MM.1S (cell line): Measurements from ENCODE around the gene ARHGEF38.
"Not testable (repeated sequence)": the region's sequence is repeated elsewhere in the genome, so short reads cannot be mapped to it uniquely, and the experiment has no call there.

Source experiments
- DNase-seq: peaks from one replicate; pipeline ENCODE4 v3.0.0-alpha.2; 2015
- H2AFZ ChIP-seq: fragments of 300-600 bp; sonication (generic); 2 replicates; pipeline ENCODE4 v1.6.0; 2016; ENCODE audit warnings: antibody characterized with exemption, low read length
- H3F3A ChIP-seq: fragments of 300-600 bp; sonication (generic); 2 replicates; pipeline ENCODE4 v1.6.1; 2016; ENCODE audit warnings: mild to moderate bottlenecking, antibody characterized with exemption, low read length, moderate library complexity, mixed read lengths; ENCODE audit not compliant: insufficient read depth
- H3K27ac ChIP-seq: fragments of 300-600 bp; sonication (generic); 2 replicates; pipeline ENCODE4 v1.5.1; 2016; ENCODE audit warnings: mild to moderate bottlenecking, low read length
- H3K27me3 ChIP-seq: fragments of 300-600 bp; sonication (generic); replicated peaks from 2 replicates; pipeline ENCODE4 v1.6.0; 2016; ENCODE audit warnings: low read length; ENCODE audit not compliant: insufficient read depth
- H3K36me3 ChIP-seq: fragments of 300-600 bp; sonication (generic); replicated peaks from 2 replicates; pipeline ENCODE4 v1.6.1; 2016; ENCODE audit warnings: mild to moderate bottlenecking, low read length, mixed read lengths; ENCODE audit not compliant: insufficient read depth
- H3K4me1 ChIP-seq: fragments of 300-600 bp; sonication (generic); 2 replicates; pipeline ENCODE4 v1.6.1; 2016; ENCODE audit warnings: low read length, mixed read lengths
- H3K4me2 ChIP-seq: fragments of 300-600 bp; sonication (generic); 2 replicates; pipeline ENCODE4 v1.6.0; 2016; ENCODE audit warnings: low read depth, low read length
- H3K4me3 ChIP-seq: fragments of 300-600 bp; sonication (generic); 2 replicates; pipeline ENCODE4 v1.5.1; 2016; ENCODE audit warnings: low read length, mixed read lengths
- H3K79me2 ChIP-seq: fragments of 300-600 bp; sonication (generic); 2 replicates; pipeline ENCODE4 v1.6.1; 2016; ENCODE audit warnings: mixed run types, low read length, mixed read lengths
- H3K9ac ChIP-seq: fragments of 300-600 bp; sonication (generic); 2 replicates; pipeline ENCODE4 v1.6.1; 2016; ENCODE audit warnings: low read length, mixed read lengths
- H3K9me2 ChIP-seq: fragments of 300-600 bp; sonication (generic); replicated peaks from 2 replicates; pipeline ENCODE4 v1.6.1; 2016; ENCODE audit warnings: mild to moderate bottlenecking, low read length, mixed read lengths; ENCODE audit not compliant: insufficient read depth
- H3K9me3 ChIP-seq: fragments of 300-600 bp; sonication (generic); replicated peaks from 2 replicates; pipeline ENCODE4 v1.6.1; 2016; ENCODE audit warnings: mild to moderate bottlenecking, low read length, mixed read lengths; ENCODE audit not compliant: insufficient read depth
- H4K20me1 ChIP-seq: fragments of 300-600 bp; sonication (generic); 2 replicates; pipeline ENCODE4 v1.6.1; 2016; ENCODE audit warnings: mild to moderate bottlenecking, low read length, moderate library complexity, mixed read lengths; ENCODE audit not compliant: insufficient read depth
- EZH2 ChIP-seq: fragments of 300-600 bp; sonication (generic); optimal IDR thresholded peaks from 2 replicates; pipeline ENCODE3; 2017; ENCODE audit warnings: low read depth, mild to moderate bottlenecking, antibody characterized with exemption, low read length, mixed read lengths
- EZH2phosphoT487 ChIP-seq: fragments of 300-600 bp; sonication (generic); IDR thresholded peaks from 2 replicates; pipeline ENCODE4 v1.6.1; 2018; ENCODE audit warnings: antibody characterized with exemption, low read length
- TF ChIP-seq, protein P1 (sequence below): fragments of 300-600 bp; sonication (generic); IDR thresholded peaks from 2 replicates; pipeline ENCODE4 v1.5.1; 2016; ENCODE audit warnings: antibody characterized with exemption, low read length, mixed read lengths

Gene ARHGEF38

DNA sequence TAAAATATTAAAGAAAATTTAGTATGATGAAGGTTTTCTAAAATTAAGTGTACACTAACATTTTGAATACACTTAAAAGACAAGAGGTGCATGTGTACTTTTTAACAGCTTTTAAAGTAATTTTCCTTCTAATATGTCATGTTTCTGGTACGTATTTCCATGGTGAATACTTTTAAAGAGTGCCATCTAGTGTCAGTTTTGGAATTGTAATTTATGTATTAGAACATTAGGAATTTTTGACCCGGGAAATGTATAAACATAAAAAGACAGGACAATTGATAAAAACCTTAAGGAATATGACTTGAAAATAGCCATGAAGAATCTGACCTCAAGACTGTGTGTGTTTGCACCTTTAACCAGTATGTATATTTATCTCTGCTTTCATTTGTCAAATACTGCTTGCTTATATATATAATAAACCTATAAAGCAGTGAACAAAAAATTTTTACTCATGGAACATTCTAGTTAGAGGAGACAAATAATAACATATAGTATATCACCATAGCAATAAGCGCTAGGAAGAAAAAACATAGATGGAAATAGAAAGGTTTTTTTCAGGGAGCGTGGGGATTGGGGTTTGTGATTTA, 163.4 kb downstream of the ARHGEF38 start:
- TF ChIP-seq EZH2phosphoT487 (no peak), EZH2 (no peak)
- TF ChIP-seq, protein P1, sequence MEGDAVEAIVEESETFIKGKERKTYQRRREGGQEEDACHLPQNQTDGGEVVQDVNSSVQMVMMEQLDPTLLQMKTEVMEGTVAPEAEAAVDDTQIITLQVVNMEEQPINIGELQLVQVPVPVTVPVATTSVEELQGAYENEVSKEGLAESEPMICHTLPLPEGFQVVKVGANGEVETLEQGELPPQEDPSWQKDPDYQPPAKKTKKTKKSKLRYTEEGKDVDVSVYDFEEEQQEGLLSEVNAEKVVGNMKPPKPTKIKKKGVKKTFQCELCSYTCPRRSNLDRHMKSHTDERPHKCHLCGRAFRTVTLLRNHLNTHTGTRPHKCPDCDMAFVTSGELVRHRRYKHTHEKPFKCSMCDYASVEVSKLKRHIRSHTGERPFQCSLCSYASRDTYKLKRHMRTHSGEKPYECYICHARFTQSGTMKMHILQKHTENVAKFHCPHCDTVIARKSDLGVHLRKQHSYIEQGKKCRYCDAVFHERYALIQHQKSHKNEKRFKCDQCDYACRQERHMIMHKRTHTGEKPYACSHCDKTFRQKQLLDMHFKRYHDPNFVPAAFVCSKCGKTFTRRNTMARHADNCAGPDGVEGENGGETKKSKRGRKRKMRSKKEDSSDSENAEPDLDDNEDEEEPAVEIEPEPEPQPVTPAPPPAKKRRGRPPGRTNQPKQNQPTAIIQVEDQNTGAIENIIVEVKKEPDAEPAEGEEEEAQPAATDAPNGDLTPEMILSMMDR, result peak; percentile 59
- H3K4me2 ChIP-seq, result no peak overlapping the region
- peaks cover 19% of the 10 kb centered on the region for H3K79me2 ChIP-seq
- H3K27ac ChIP-seq, result no peak overlapping the region
- H3K9me3 ChIP-seq, result no peaks in the 10 kb centered on the region
- no peaks in the 10 kb centered on the region for H3K9me2 ChIP-seq
- H3K36me3 ChIP-seq, result no peaks in the 10 kb centered on the region
- no peak overlapping the region for H2AFZ ChIP-seq
- H3K9ac ChIP-seq, result no peak overlapping the region
- no peak overlapping the region for H3K4me3 ChIP-seq
- peaks cover 14% of the 10 kb centered on the region for H3F3A ChIP-seq
- H4K20me1 ChIP-seq, result no peaks in the 10 kb centered on the region
- 0 out of 2 replicates have a peak, but pooled peaks cover 3% of the 10 kb centered on the region for H3K4me1 ChIP-seq
- H3K27me3 ChIP-seq, result no peaks in the 10 kb centered on the region
- peak; percentile 41 for DNase-seq

GRCh38 chr4:105719204-105719603, 166.8 kb downstream of the ARHGEF38 start:
- DNase-seq, result no peak
- TF ChIP-seq EZH2phosphoT487, result no peak
- H4K20me1 ChIP-seq, result no peaks in the 10 kb centered on the region
- no peaks in the 10 kb centered on the region for H3K9me3 ChIP-seq
- H3K9ac ChIP-seq, result no peak overlapping the region
- H3K9me2 ChIP-seq, result no peaks in the 10 kb centered on the region
- H2AFZ ChIP-seq, result no peak overlapping the region
- H3F3A ChIP-seq, result peaks cover 1% of the 10 kb centered on the region
- H3K79me2 ChIP-seq, result no peaks in the 10 kb centered on the region
- H3K4me3 ChIP-seq, result no peak overlapping the region
- no peaks in the 10 kb centered on the region for H3K36me3 ChIP-seq
- 0 out of 2 replicates have a peak, but pooled peaks cover 3% of the 10 kb centered on the region for H3K4me1 ChIP-seq
- no peak overlapping the region for H3K27ac ChIP-seq
- H3K4me2 ChIP-seq, result no peak overlapping the region
- no peaks in the 10 kb centered on the region for H3K27me3 ChIP-seq

- no peak for DNase-seq
- Histone ChIP-seq H3K9ac (no peak overlapping the region), H4K20me1 (no peaks in the 10 kb centered on the region), H3K36me3 (no peaks in the 10 kb centered on the region), H3K4me2 (no peak overlapping the region), H3K9me3 (no peaks in the 10 kb centered on the region), H3K79me2 (no peaks in the 10 kb centered on the region), H2AFZ (no peak overlapping the region), H3F3A (no peaks in the 10 kb centered on the region), H3K27me3 (no peaks in the 10 kb centered on the region), H3K9me2 (no peaks in the 10 kb centered on the region), H3K4me3 (no peak overlapping the region), H3K4me1 (no peaks in the 10 kb centered on the region), H3K27ac (no peak overlapping the region)
- TF ChIP-seq, protein P1, result no peak
- TF ChIP-seq EZH2phosphoT487, result no peak
Observed at GRCh38 chr4:105725623-105726022, 173.2 kb downstream of the ARHGEF38 start.

GRCh38 chr4:105729895-105730294, 177.5 kb downstream of the ARHGEF38 start:
- H2AFZ ChIP-seq, H3K9me2 ChIP-seq, H3K4me3 ChIP-seq, H3F3A ChIP-seq, H3K4me2 ChIP-seq, H3K9me3 ChIP-seq, H3K79me2 ChIP-seq, H3K27ac ChIP-seq, H3K4me1 ChIP-seq, H4K20me1 ChIP-seq, H3K27me3 ChIP-seq, H3K36me3 ChIP-seq, H3K9ac ChIP-seq, DNase-seq: not testable (repeated sequence)
